CD4-positive, alpha-beta T cell treated with Interleukin-6 for 4 hours (primary cell): ENCODE results near the gene GOLGA3.
"Not testable (repeated sequence)": the region's sequence is repeated elsewhere in the genome, so short reads cannot be mapped to it uniquely, and the experiment has no call there.

Experiments used
- DNase-seq: peaks from one replicate; pipeline ENCODE4 v3.0.0-alpha.2; 2020; ENCODE audit warnings: mixed read lengths

The GOLGA3 gene

DNA sequence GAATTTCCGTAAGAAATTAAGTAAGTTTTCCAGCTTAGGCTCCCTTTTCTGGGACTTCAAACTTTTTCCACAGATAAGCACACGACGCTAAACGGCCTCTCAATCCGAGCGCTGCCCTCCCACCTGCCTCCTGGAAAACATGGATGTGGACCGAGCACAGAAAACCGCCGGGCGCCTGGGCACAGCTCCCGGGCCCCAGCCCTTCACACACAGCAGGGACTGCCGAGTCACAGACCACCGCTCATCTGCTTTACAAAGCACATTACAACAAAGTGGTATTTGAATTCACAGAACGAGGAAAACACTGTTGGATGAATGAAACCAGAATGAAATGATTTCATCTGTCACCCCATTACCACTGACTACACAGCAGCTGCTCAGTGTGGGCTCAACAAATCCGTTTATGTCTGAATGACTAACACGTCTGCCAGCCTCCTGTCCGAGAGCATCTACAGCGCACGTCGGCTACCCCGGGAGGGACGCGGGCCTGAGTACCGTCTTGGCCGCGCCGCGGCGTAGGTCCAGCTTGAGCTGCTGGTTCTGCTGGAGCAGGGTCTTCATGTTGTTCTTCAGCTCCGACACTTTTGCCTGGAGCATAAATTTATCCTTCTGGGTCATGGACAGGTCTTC, 53.9 kb downstream of the GOLGA3 start:
- no peak for DNase-seq

DNA sequence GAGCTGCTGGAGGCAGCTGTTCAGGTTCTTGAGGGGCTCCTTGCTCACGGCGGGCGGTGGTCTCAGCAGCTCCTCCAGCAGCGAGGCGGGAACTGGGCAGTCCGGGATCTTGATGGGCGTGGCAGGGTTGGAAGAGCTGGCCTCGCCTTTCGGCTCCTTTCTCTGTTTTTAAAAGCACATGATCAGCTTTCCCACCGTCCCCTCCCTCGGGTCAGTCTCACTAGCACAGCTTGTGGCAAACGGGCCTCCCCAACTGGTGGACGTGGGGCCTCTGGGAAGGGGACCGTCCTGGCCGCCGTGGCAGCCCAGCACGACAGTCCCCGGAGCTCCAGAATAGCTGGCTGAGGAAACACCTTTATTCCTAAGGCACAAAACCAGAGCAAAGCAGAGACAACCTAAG, 54.5 kb downstream of the GOLGA3 start:
- DNase-seq = no peak

DNA sequence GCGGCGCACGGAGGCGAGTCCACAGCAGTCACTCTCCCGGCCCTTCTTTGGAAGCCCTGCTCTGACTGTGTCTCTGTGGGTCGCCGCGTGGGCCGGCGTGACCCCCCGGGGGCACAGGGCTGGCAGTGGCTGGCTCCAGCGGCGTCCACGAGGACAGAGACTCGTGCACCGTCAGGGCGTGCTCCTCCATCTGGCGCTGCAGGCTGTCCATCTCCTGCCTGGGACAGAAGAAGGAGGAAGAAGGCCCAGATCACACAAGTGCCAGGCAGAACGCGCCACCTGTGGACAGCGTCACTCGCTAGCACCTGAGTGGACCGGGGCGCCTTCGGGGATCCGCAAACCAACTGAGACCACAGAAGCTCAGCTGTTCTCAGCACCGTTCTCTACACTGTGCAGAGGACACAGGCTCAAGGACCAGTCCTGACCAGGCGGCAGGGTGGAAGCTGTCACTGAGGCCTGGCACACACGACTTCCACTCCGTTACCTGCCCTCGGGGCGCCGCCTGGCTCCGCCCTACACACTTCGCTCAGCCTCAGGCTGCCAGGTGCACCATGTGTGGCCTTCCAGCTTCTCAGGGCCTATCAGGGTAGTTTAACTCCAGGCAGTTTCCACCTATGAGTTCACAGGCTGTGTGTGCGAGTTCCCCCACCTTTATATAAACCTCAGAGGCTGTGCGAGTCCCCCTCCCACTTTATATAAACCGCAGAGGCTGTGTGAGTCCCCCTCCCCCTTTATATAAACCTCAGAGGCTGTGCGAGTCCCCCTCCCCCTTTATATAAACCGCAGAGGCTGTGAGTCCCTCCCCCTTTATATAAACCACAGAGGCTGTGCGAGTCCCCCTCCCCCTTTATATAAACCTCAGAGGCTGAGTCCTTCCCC, 55.4 kb downstream of the GOLGA3 start:
- DNase-seq = peak; percentile 65

GRCh38 chr12:132772606-132773005, 56.1 kb downstream of the GOLGA3 start:
- no peak for DNase-seq

DNA sequence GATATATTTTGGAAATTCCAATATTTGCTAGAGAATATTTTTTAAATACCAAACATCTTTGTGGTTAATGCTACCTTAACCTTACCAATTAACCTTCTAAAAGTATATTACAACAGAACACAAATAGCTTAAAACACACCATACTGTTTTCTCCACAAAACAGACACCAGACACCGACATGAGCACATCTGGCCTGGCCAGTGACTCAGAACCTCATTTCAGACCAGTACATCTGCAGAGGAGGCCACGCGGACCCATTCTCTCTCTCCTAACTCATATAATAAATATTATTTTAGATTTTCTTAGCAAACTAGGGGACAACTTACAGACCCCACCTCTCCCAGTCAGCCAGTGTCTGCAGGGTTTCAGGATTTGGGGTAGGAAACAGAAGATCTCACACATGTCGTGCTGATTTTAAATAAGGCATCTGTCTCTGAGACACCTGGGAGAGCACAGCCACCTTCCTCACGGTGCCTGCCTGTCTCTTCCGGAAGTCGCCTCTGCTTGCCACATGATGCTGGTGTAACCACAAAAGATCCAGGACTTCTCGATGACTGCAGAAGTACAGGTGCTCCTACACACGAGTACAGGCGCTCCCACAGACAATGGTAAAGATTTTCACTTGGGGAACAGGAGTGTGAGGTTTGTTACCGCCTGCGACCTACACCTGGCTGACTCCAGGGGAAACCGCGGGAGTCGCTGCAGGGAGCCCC, 57.4 kb downstream of the GOLGA3 start:
- DNase-seq = peak; percentile 76

- no peak for DNase-seq
These were observed 62.1 kb downstream of the GOLGA3 start for GRCh38 chr12:132766380-132767085.

DNA sequence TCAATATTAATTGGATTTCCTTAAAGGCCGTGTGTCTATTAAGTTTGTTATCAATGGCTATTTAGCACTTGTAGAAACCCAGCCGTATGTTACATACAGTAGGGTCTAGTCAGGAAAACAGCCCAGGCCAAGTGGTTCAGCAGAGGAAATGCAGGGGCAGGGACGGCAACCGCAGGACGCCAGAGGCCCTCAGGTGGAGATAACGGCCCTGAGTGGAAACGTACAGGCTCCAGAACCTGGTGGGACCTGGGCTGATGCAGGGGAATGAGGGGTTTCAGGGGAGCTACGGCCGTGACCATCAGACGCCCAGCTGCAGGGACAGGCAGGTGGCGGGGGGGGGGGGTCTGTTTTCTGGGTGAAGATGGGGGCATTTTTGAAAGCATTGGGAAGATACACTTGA, 63.3 kb downstream of the GOLGA3 start:
- no peak for DNase-seq

DNA sequence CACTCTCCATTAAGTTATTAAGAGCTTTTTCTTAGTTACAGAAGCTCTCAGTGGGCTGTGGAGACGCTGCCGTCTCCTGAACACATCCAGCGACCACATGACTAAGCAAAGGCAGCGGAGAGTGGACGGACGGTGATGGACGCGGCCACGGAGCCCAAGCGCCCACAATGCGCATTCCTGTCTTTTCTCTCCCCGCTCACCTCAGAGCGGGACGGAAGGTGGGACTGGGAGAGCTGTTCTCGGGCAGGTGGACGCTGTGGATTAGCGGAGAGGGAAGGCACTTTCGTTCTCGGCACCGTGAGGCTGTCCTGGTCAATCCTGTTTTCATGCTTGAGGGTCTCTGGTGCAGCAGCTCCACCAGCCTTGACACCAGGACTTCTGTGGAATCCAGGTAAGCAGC, 64.4 kb downstream of the GOLGA3 start:
- no peak for DNase-seq

GRCh38 chr12:132761921-132762583, 66.6 kb downstream of the GOLGA3 start:
- DNase-seq = peak; percentile 91

GRCh38 chr12:132761032-132761920, 67.4 kb downstream of the GOLGA3 start, which contains the start of gene ANKLE2:
Gene ANKLE2 (minus strand): TSS chr12:132761832. CDS start chr12:132761798, 34 bp downstream.
- peak; percentile 60 for DNase-seq

- DNase-seq = no peak
These were observed 69.3 kb downstream of the GOLGA3 start for GRCh38 chr12:132759359-132759758.

GRCh38 chr12:132758825-132759224, 69.8 kb downstream of the GOLGA3 start:
- not testable (repeated sequence) for DNase-seq

DNA sequence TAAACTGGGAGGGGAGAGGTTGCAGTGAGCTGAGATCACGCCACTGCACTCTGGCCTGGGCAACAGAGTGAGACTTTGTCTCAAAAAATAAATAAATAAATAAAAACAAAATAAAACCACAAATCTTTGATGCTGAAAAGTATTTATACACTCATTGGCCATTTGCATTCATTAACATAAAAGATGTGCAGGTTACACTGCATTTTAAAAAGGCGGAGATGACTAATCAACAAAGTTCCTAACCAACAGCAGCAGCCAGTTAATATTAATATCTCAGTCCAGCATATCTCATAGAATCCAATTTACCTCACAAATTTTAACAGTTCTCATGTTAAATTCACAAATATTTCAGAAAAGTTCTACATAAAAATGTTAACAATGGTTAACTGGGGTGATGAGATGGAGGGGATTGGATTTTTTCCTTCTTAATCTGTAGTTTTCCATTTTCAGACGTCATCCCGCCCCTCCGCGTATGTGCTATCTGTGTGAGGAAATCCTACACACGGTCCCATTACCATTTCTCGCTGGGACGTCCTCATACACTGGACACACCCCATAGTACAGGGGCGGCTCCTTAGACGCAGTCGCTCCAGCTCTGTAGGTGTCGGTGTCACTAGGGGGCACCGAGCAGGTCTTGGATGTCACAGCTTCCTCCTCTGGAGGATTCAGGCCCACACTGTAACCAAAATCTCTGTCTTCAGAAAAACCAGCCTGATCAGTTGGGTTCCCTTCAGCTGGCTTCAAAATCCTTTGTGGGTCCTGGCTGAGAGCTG, 74.3 kb downstream of the GOLGA3 start:
- DNase-seq = no peak

DNA sequence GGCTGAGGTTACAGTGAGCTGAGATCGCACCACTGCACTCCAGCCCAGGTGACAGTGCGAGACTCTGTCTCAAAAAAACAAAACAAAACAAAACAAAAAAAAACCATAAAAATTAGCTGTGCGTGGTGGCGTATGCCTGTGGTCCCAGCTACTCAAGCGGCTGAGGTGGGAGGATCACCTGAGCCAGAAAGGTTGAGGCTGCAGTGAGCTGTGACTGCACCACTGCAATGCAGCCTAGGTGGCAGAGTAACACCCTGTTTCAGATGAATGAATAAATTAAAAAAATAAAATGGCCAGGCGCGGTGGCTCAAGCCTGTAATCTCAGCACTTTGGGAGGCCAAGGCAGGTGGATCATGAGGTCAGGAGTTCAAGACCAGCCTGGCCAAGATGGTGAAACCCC, 75.0 kb downstream of the GOLGA3 start:
- DNase-seq = not testable (repeated sequence)

- no peak for DNase-seq
These were observed 80.3 kb downstream of the GOLGA3 start for GRCh38 chr12:132748319-132748718.

GRCh38 chr12:132747896-132748295, 80.8 kb downstream of the GOLGA3 start:
- no peak for DNase-seq

DNA sequence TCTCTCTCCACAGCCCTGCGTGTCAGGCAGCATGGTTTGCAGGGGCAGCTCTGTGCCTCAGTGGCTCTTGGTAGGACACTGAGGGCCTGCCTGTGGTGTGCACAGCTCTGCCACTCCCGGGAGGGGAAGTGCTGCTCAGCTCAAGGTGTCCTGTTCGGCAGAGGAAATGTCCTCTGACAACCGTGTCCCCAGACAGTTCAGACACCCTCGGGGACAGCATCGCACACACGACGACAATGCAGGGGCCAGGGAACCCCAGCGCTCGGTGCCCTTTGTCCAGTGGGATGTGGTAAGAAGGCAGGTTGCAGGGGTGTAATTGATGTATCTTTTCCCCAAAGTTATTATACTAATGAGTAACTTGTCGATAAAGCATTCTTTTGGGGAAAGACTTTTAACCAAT, 81.3 kb downstream of the GOLGA3 start:
- no peak for DNase-seq

DNA sequence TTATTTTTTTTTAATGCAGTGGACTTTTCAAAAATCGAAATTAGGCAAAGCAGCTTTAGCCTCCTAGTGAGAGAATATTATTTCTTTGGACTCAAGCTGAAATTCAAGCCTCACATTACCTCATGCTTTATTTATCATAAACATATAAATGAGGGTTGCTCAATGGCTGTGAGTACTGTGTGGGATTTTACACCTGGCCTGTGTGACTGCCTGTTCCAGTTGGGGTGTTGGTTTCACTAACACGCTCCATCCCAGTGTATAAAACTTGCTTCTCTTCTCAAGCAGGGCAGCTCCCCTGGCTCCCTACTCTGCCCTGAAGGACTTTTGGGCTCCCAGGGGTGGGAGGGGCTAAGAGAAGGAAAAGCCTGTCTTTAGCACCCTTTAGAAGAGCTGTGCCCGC, 82.1 kb downstream of the GOLGA3 start:
- DNase-seq = no peak

- DNase-seq = no peak
These were observed 84.8 kb downstream of the GOLGA3 start for GRCh38 chr12:132743831-132744230.

DNA sequence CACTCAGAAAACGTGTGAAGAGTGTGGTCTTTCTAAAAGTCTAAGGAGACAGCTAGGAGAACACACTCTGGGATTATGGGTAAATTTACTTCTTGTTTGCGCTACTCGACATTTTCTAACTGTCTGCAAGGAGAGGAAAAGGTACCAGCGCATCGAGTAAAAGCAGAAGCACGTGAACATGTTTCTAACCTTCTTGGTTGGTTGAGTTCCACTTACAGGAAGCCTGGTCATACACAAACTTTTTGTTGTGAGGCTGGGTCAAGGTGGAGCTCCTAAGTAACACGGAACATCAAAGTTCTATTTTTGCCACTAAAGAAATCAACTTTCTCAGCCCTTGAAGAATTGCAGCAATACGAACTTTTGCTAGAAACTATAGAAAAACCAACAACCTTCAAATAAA, 87.0 kb downstream of the GOLGA3 start:
- DNase-seq = no peak
